ENCODE results near the gene NCS1.
"Not testable (repeated sequence)": the region's sequence is repeated elsewhere in the genome, so short reads cannot be mapped to it uniquely, and the experiment has no call there.

NCS1 gene

GRCh38 chr9:130239741-130240241 lies 67.6 kb downstream of the NCS1 start:
- no peak for DNase-seq (ENCODE audit: low read depth)

- DNase-seq (ENCODE audit: low read depth), result peak; percentile 47
These were observed 68.4 kb downstream of the NCS1 start for GRCh38 chr9:130240410-130241197.

- no peak for DNase-seq (ENCODE audit: low read depth)
These were observed 69.0 kb downstream of the NCS1 start for GRCh38 chr9:130241198-130241535.

GRCh38 chr9:130242270-130243014 lies 70.2 kb downstream of the NCS1 start:
- DNase-seq (ENCODE audit: low read depth), result no peak

GRCh38 chr9:130243015-130243881 lies 71.0 kb downstream of the NCS1 start:
- DNase-seq (ENCODE audit: low read depth), result peak; percentile 14

GRCh38 chr9:130243882-130244170 lies 71.6 kb downstream of the NCS1 start:
- no peak for DNase-seq (ENCODE audit: low read depth)

- DNase-seq (ENCODE audit: low read depth), result no peak
These were observed 72.5 kb downstream of the NCS1 start for GRCh38 chr9:130244548-130245165.

- DNase-seq (ENCODE audit: low read depth), result no peak
These were observed 73.3 kb downstream of the NCS1 start for GRCh38 chr9:130245474-130245873.

GRCh38 chr9:130246126-130246525 lies 73.9 kb downstream of the NCS1 start:
- no peak for DNase-seq (ENCODE audit: low read depth)

GRCh38 chr9:130254747-130255630 lies 82.8 kb downstream of the NCS1 start:
- DNase-seq (ENCODE audit: low read depth), result no peak

GRCh38 chr9:130255631-130256134 lies 83.5 kb downstream of the NCS1 start:
- no peak for DNase-seq (ENCODE audit: low read depth)

GRCh38 chr9:130256644-130257043 lies 84.4 kb downstream of the NCS1 start:
- DNase-seq (ENCODE audit: low read depth), result no peak

GRCh38 chr9:130258137-130258536 lies 85.9 kb downstream of the NCS1 start:
- DNase-seq (ENCODE audit: low read depth), result not testable (repeated sequence)

- DNase-seq (ENCODE audit: low read depth), result no peak
These were observed 86.8 kb downstream of the NCS1 start for GRCh38 chr9:130259044-130259443.

- DNase-seq (ENCODE audit: low read depth), result no peak
These were observed 88.9 kb downstream of the NCS1 start for GRCh38 chr9:130260816-130261765.

GRCh38 chr9:130262061-130262745 lies 90.0 kb downstream of the NCS1 start:
- DNase-seq (ENCODE audit: low read depth), result no peak

- no peak for DNase-seq (ENCODE audit: low read depth)
These were observed 90.6 kb downstream of the NCS1 start for GRCh38 chr9:130262771-130263170.

GRCh38 chr9:130263601-130264413 lies 91.6 kb downstream of the NCS1 start:
- DNase-seq (ENCODE audit: low read depth), result no peak
